Pancreas (tissue), 10 donors: ENCODE data around the gene MTX1. TPM values are rescaled to one million over a fixed set of nuclear protein-coding genes. Genes with fewer than 3 reads are reported as not detected.
A peak's percentile ranks its signal among the peaks of the same experiment; 100 is the strongest.

ENCODE experiments used
- ATAC-seq, 4 donors: fragments of 200-7000 bp; cut with Tn5 transposase; one replicate each; pipeline versions ENCODE4 v1.8.0 to v1.9.1; 2020; ENCODE audit warnings: mild to moderate bottlenecking in 4 of 4, moderate library complexity in 4 of 4
- DNase-seq, 6 donors: peaks; one replicate each; pipeline ENCODE4 v3.0.0-alpha.2; 2020
- FAIRE-seq: peaks from 2 replicates; lab custom pipeline; 2012; peaks lifted over from hg19 to GRCh38; lab: Jason Lieb, UNC
- H3K27ac ChIP-seq, 4 donors: fragments of 200-600 bp; sonication (generic); 1 replicate in 3 of 4; 2 replicates in 1 of 4; pipeline versions ENCODE4 v1.5.0 to v1.8.0; 2020
- H3K27me3 ChIP-seq, 4 donors: fragments of 200-600 bp; one replicate each; pipeline ENCODE4 v1.8.0; 2021
- H3K36me3 ChIP-seq, 3 donors: fragments of 200-600 bp; sonication (generic) in 1 of 3; one replicate each; pipeline versions ENCODE4 v1.5.0 to v1.8.0; 2020 to 2021
- H3K4me1 ChIP-seq, 3 donors: fragments of 200-600 bp; one replicate each; pipeline ENCODE4 v1.8.0; 2021
- H3K4me3 ChIP-seq, 4 donors: fragments of 200-600 bp; sonication (generic) in 2 of 4; one replicate each; pipeline versions ENCODE4 v1.5.0 to v1.8.0; 2020 to 2021
- H3K9me3 ChIP-seq, 4 donors: fragments of 200-600 bp; one replicate each; pipeline ENCODE4 v1.8.0; 2021
- WGBS, 2 donors: extraction: QIAGEN DNeasy Blood & Tissue Kit; methylation state at CpG; one replicate each; pipeline ENCODE4 v1.1.7; 2013; 5-methylcytosine and 5-hydroxymethylcytosine counted together
- intact Hi-C, 3 donors: fragments of 100-400 bp; cut with DNase I; formaldehyde crosslinking; loops; one replicate each; pipeline versions ENCODE4 v1.11.1 to v1.14.2; 2022
- polyA plus RNA-seq, 2 donors: library from polyadenylated mRNA; stranded (reverse); fragments of 200-250 nt; gene quantifications; one replicate each; pipeline ENCODE4 v1.2.3, GENCODE V29; 2013
- total RNA-seq, 6 donors: library from RNA; stranded (reverse); fragmentation: NEBNext Ultra II Directional in 4 of 6; extraction: Animal tissue kit (Norgen Biotek cat#: 25700) in 4 of 6; gene quantifications; one replicate each; pipeline versions ENCODE4 v1.2.1 to v1.2.4, GENCODE V29; 2021 to 2023
- TF ChIP-seq, protein P1 (sequence below), 4 donors: fragments of 200-600 bp; sonication (generic) in 3 of 4; IDR thresholded peaks; one replicate each; pipeline versions ENCODE4 v1.5.0 to v1.8.0; 2021; ENCODE audit warnings: antibody characterized with exemption in 4 of 4
- donor health status: healthy with polysubstance abuse.
- donor health status: DM: no; HTN: no; CAD: no; lungs with moderate emphysema.
- donor health status: DM: no; HTN: no; CAD: no.
- donor health status: control.
- donor health status: control.
- donor health status: Bipolar disorder and iron deficiency.
- donor health status: DM: yes; HTN: yes; CAD: no.
- donor health status: DM: no; HTN: no; CAD: no.
- donor health status: DM: no; HTN: no; CAD: no.
- donor health status: DM: yes; HTN: yes; CAD: no.

MTX1 gene
- total and polyA plus RNA-seq, 8 donors: 10.7 to 36.8 (median 16.5) TPM

DNA sequence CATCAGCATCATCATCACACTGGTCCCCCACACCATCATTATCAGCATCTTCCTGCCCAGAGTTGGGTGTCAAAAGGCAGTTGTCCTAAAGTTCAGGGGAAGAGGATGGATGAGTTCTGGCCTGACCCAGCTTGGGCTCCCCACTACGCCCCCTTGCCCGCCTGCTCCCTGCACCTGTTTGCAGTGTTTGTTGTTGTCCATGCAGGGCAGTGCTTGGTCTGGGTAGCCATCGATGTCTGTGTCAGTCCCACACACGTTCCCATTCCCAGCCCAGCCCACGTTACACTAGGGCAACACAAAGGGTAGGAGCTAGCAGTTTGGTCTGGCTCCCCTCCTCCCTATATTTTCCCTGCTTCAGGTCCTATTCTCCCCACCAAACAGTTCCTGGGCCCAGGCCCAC is 7.6 kb upstream of the MTX1 start:
- WGBS, 2 donors: 87 to 97% methylated on average over 5 of the region's 5 CpGs
- Histone ChIP-seq H3K9me3 (no peaks in the 10 kb centered on the region), H3K27me3 (no peaks in the 10 kb centered on the region), H3K4me3 (no peak overlapping the region), H3K27ac (no peak overlapping the region), H3K4me1 (peaks cover 0 to 5% (median 0%) of the 10 kb centered on the region in 3 donors), H3K36me3 (no peaks in the 10 kb centered on the region)
- FAIRE-seq (no peak), DNase-seq (peak in 2 of 6 donors; percentile 14 to 20), ATAC-seq (no peak)
- intact Hi-C loops: no loop called here
- TF ChIP-seq, protein P1, sequence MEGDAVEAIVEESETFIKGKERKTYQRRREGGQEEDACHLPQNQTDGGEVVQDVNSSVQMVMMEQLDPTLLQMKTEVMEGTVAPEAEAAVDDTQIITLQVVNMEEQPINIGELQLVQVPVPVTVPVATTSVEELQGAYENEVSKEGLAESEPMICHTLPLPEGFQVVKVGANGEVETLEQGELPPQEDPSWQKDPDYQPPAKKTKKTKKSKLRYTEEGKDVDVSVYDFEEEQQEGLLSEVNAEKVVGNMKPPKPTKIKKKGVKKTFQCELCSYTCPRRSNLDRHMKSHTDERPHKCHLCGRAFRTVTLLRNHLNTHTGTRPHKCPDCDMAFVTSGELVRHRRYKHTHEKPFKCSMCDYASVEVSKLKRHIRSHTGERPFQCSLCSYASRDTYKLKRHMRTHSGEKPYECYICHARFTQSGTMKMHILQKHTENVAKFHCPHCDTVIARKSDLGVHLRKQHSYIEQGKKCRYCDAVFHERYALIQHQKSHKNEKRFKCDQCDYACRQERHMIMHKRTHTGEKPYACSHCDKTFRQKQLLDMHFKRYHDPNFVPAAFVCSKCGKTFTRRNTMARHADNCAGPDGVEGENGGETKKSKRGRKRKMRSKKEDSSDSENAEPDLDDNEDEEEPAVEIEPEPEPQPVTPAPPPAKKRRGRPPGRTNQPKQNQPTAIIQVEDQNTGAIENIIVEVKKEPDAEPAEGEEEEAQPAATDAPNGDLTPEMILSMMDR (IDR thresholded peaks at IDR 0.05): no peak

DNA sequence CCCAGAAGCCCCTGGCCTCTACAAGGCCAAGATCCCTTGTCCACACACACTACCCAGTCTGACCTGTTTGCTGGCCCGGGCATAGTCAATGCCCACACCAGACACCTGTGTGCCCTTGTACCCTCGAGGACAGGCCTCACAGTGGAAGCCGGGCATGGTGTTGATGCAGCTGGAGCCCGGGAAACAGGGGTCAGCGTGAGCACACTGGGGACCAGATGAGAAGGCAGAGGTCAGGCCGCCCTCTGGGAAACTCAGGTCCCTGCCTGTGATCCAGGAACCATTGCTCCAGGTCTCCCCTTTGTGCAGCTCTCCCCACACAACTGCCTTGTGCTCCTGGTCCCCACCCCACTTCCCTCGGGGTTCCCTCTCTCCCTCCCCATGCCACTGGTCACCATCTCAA is 6.3 kb upstream of the MTX1 start:
- H3K4me1 ChIP-seq: peaks cover 0 to 6% (median 0%) of the 10 kb centered on the region in 3 donors
- DNase-seq: peak in 2 of 6 donors; percentile 22 to 42
- no peak for ATAC-seq
- H3K27ac ChIP-seq: no peak overlapping the region
- no peaks in the 10 kb centered on the region for H3K36me3 ChIP-seq
- no peak for FAIRE-seq
- 87 to 92% methylated on average over 7 of the region's 7 CpGs for WGBS, 2 donors
- intact Hi-C loops: no loop called here
- H3K4me3 ChIP-seq: no peak overlapping the region
- H3K27me3 ChIP-seq: no peaks in the 10 kb centered on the region
- H3K9me3 ChIP-seq: no peaks in the 10 kb centered on the region
- TF ChIP-seq, protein P1 (IDR thresholded peaks at IDR 0.05): no peak

DNA sequence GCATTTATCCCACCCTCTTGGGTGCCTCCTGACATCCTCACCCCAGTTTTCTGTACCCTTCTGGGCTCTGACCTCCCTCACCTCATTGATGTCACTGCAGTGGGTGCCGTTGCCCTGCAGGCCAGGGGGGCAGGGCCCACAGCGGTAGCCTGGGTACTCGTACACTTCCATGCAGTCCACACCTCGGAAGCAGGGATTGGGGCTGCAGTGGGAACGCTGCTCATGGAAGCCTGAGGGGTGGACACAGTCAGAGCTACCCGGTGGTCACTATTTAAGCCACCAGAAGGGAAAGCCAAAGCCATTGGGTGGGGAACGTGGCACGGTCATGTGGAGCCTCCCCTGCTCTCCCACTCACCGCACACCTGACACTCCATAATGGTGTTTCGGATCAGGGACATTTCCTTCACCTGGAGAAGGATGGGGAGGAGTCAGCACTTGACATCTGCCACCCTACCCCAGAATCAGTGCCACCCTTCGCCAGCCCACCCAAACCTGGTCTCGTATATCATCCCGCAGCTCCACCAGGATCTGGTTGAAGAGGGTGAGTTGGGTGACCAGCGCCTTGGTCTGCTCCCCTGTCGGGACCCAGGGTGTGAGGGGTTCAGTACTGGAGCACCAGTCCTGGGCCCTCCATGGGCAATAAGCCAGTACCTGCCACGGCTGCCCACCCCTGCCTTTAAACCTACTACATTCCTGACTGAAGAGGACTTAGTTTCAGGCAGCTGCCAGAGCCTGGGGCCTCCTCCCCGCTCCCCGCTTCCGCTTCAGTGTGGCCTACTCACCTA is 5.6 kb upstream of the MTX1 start:
- Histone ChIP-seq H3K9me3 (no peaks in the 10 kb centered on the region), H3K4me1 (peaks cover 0 to 11% (median 0%) of the 10 kb centered on the region in 3 donors), H3K36me3 (no peaks in the 10 kb centered on the region), H3K27ac (no peak overlapping the region), H3K27me3 (no peaks in the 10 kb centered on the region), H3K4me3 (no peak overlapping the region)
- WGBS, 2 donors: 87 to 92% methylated on average over 19 of the region's 19 CpGs
- intact Hi-C loops: no loop called here
- DNase-seq (peak in 2 of 6 donors; percentile 25 to 58), ATAC-seq (no peak), FAIRE-seq (no peak)
- TF ChIP-seq, protein P1 (IDR thresholded peaks at IDR 0.05): no peak

DNA sequence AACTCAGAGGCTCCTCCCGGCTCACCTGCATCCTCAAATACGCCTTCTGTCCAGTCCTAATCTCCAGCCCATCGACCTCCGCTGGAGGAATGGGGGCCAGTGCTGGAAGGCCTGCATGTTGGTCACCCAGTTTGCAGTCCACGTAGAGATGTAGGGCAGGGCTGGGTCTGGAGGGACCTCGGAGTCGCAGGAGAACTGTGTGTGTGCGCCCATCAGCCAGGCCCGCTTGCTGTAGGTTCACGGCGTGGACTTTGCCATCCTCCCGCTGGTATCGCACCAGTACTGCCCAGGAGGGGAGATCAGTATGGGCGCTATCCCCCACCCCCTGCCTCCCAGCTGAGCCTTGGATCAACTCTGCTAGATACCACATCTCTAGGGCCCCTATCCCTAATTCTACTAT is 3.5 kb upstream of the MTX1 start:
- ATAC-seq (no peak), DNase-seq (peak in 1 of 6 donors; percentile 57), FAIRE-seq (no peak)
- H3K27me3 ChIP-seq: no peaks in the 10 kb centered on the region
- H3K27ac ChIP-seq: no peak overlapping the region
- no peaks in the 10 kb centered on the region for H3K9me3 ChIP-seq
- whole genome bisulfite sequencing, 2 donors: 90 to 92% methylated on average over 14 of the region's 14 CpGs
- H3K4me1 ChIP-seq: peaks cover 0 to 15% (median 0%) of the 10 kb centered on the region in 3 donors
- TF ChIP-seq, protein P1 (IDR thresholded peaks at IDR 0.05): no peak
- intact Hi-C loops: no loop called here
- no peaks in the 10 kb centered on the region for H3K36me3 ChIP-seq
- no peak overlapping the region for H3K4me3 ChIP-seq
